Measurements from ENCODE around the gene YWHAQ.

- TF ChIP-seq MAX (IDR thresholded peaks at IDR 0.05; ENCODE audit: low read depth) (peak; percentile 88), POLR2AphosphoS5 (IDR thresholded peaks at IDR 0.05; ENCODE audit: low read depth, low read length) (peak; percentile 98), CHD2 (IDR thresholded peaks at IDR 0.05; ENCODE audit: low read length, partially characterized antibody) (peak; percentile 95), GABPA (IDR thresholded peaks at IDR 0.05; ENCODE audit: low read depth) (0 out of 2 replicates have a peak, but pooled peaks have one; percentile 6), FOXM1 (IDR thresholded peaks at IDR 0.05; ENCODE audit: low read depth) (peak; percentile 44), JUND (IDR thresholded peaks at IDR 0.05) (no peak), RXRA (IDR thresholded peaks at IDR 0.05; ENCODE audit: borderline replicate concordance, low read depth) (no peak), YY1 (IDR thresholded peaks at IDR 0.05; ENCODE audit: low read depth) (peak; percentile 76; the same call in 1 of the 2 replicates)
- TF ChIP-seq, protein P1, sequence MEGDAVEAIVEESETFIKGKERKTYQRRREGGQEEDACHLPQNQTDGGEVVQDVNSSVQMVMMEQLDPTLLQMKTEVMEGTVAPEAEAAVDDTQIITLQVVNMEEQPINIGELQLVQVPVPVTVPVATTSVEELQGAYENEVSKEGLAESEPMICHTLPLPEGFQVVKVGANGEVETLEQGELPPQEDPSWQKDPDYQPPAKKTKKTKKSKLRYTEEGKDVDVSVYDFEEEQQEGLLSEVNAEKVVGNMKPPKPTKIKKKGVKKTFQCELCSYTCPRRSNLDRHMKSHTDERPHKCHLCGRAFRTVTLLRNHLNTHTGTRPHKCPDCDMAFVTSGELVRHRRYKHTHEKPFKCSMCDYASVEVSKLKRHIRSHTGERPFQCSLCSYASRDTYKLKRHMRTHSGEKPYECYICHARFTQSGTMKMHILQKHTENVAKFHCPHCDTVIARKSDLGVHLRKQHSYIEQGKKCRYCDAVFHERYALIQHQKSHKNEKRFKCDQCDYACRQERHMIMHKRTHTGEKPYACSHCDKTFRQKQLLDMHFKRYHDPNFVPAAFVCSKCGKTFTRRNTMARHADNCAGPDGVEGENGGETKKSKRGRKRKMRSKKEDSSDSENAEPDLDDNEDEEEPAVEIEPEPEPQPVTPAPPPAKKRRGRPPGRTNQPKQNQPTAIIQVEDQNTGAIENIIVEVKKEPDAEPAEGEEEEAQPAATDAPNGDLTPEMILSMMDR (IDR thresholded peaks at IDR 0.05), result no peak
- TF ChIP-seq, protein P2, sequence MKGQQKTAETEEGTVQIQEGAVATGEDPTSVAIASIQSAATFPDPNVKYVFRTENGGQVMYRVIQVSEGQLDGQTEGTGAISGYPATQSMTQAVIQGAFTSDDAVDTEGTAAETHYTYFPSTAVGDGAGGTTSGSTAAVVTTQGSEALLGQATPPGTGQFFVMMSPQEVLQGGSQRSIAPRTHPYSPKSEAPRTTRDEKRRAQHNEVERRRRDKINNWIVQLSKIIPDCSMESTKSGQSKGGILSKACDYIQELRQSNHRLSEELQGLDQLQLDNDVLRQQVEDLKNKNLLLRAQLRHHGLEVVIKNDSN (IDR thresholded peaks at IDR 0.05; ENCODE audit: borderline replicate concordance, low read depth), result no peak; the same call in 1 of the 2 replicates
Observed at GRCh38 chr2:9630736-9631552, at the start of gene YWHAQ.

Measured in SK-N-SH (cell line).